ENCODE measurements around the gene TMEM178B.

DNA sequence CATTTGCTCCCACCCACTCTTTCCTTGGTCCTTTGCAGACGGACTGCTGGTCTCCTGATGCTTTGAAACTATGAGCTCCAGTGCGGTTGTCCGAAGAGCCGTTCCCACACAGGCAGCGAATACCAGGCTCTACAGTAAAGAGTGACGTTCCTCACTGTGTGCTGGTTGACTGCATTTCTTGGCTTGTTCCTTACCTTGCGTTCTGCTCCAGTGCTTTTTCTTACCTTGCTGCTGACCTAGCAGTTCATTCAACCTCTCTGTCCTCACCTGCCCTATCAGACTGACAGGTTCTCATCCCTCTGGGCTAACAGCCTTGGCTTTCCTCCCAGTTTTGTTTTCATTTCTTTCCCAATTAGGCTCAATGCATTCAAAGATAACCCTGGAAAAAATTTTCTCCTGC lies 214.8 kb downstream of the TMEM178B start:
- TF ChIP-seq, protein P1, sequence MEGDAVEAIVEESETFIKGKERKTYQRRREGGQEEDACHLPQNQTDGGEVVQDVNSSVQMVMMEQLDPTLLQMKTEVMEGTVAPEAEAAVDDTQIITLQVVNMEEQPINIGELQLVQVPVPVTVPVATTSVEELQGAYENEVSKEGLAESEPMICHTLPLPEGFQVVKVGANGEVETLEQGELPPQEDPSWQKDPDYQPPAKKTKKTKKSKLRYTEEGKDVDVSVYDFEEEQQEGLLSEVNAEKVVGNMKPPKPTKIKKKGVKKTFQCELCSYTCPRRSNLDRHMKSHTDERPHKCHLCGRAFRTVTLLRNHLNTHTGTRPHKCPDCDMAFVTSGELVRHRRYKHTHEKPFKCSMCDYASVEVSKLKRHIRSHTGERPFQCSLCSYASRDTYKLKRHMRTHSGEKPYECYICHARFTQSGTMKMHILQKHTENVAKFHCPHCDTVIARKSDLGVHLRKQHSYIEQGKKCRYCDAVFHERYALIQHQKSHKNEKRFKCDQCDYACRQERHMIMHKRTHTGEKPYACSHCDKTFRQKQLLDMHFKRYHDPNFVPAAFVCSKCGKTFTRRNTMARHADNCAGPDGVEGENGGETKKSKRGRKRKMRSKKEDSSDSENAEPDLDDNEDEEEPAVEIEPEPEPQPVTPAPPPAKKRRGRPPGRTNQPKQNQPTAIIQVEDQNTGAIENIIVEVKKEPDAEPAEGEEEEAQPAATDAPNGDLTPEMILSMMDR (IDR thresholded peaks at IDR 0.05): no peak
- TF ChIP-seq POLR2AphosphoS5 (IDR thresholded peaks at IDR 0.05; ENCODE audit: low read depth, low read length): no peak
- no peak for TF ChIP-seq TCF7L2 (IDR thresholded peaks at IDR 0.05; ENCODE audit: low read depth, low read length)

All from Panc1 (cell line).